HG03139 (cell line): ENCODE data around the gene SRBD1.
"Not testable (repeated sequence)": the region's sequence is repeated elsewhere in the genome, so short reads cannot be mapped to it uniquely, and the experiment has no call there.

Experiments
- ATAC-seq: cut with Tn5 transposase; IDR thresholded peaks from one replicate; pipeline ENCODE4 v1.9.1; 2021; ENCODE audit not compliant: unreplicated experiment

Gene SRBD1

GRCh38 chr2:45433363-45433762 lies 177.7 kb downstream of the SRBD1 start:
- no peak for ATAC-seq

DNA sequence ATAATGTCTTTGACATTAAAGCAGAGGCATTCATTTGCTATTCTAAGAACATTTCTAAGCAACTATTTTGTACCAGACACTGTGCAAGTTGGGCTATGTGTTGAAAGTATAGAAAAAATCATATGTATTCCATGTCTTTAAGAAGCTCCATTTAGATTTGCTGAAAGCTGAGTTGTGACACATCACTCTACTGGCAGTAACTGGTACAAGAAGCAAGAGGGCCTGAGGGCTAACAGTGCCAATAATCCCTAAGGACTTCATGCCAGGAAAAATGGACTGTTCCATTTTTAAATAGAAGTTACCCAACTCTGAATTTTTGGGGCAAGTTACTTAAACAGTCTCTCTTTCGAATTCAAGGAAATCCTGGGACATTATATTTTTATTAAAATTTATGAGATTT lies 178.7 kb downstream of the SRBD1 start:
- no peak for ATAC-seq

DNA sequence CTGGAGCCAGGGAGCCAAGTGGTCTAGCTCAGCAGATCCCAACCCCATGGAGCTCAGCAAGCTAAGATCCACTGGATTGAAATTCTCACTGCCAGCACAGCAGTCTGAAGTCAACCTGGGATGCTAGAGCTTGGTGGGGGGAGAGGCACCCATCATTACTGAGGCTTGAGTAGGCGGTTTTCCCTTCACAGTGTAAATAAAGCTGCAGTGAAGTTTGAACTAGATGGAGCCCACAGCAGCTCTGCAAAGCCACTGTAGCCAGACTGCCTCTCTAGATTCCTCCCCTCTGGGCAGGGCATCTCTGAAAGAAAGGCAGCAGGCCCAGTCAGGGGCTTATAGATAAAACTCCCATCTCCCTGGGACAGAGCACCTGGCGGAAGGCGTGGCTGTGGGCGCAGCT lies 185.0 kb downstream of the SRBD1 start:
- ATAC-seq: not testable (repeated sequence)

DNA sequence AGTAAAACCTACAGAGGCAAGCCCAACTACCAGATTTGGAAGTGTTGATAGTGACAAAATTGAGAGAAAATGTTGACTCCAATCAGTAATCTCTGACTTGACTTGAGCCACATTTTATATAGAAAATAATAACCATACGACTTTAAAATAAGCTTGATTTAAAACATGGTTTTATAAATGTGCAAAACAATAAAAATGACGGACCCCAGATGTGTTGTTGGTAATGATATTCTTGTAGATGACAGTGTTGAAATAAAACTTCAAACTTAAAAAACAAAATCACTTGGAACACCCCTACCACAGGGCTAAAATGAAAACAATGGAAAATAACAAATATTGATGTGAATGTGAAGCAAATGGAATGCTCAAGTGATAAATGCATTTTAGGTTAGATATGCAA lies 188.1 kb downstream of the SRBD1 start:
- no peak for ATAC-seq

DNA sequence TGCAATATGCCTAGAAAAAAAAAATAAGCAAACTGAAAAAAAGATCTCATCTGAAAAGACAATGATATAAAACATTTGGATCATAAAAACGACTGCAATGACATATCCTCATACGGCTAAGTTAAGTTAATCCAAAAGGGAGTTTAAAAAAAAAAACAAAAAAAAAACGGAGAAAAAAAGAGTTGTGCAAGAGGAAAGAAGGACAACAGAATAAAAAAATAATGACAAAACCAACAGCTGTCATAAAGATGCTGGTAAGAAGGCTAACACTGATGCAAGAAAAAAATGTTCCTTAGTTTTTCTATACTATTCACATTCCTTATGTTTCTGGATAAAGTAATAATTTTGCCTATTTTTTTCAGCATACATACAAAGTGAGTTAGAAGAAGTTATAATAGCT lies 192.5 kb downstream of the SRBD1 start:
- no peak for ATAC-seq

DNA sequence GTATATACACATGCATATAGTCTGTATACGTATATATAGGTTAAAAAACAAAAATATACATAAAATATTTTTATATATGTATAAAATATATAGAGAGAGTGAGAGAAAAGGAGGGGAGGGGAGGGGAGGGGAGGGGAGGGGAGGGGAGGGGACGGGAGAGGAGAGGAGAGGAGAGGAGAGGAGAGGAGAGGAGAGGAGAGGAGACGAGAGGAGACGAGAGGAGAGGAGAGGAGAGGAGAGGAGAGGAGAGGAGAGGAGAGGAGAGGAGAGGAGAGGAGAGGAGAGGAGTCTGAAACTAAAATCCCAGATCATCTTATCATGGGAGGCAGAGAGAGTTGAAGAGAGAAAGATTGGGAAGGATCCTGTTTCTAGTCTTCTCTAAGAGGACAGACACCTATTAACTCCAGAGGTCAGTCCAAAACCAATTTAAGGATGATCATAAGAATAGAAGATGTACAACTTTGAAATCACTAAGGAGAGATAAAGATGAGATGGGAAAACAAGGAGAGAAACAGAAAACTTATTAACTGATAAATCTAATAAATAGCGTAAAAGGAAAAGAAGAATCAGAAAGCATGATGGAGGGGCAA lies 195.4 kb downstream of the SRBD1 start:
- ATAC-seq: no peak

- no peak for ATAC-seq
These were observed 198.2 kb downstream of the SRBD1 start for GRCh38 chr2:45412754-45413379.

GRCh38 chr2:45409677-45410076 lies 201.4 kb downstream of the SRBD1 start:
- ATAC-seq: no peak

DNA sequence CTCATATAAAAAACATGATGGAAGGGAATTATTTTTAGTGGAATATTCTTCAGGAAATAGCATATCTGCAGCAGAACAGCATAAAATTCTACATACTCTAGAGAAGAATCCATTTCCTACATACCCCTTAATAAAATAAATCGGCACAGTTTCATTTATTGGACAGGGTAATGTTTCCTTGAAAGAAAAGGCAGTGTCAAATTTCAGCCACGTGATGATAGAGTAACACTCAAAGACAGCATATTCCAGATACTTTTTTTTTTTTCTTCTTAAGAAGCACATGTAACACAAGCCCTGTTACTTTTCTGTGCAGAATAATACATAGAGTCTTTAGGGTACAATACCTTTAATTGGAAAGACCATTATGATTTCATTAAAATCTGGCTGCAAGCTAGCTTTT lies 204.4 kb downstream of the SRBD1 start:
- ATAC-seq: no peak

DNA sequence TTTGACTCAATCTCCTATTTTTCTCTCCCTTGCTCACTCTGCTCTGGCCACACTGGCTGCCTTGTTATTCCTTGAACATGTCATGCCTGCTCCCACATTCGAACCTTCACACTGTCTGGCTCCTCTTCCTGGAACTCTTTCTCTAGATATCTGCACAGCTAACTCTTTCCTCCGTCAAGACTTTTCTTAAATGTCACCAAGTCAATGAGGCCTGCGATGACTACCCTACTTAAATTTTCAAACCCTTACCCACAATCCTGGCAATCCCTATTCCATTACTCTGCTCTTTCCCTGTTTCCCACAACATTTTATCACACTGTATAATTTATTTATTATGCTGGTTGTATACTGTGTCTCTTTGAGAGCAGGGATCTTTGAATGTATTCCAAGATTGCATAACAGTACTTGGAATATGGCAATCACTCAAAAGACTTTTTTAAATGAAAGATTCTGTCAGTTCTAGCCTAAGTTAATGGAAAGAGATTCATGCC lies 206.2 kb downstream of the SRBD1 start:
- no peak for ATAC-seq

DNA sequence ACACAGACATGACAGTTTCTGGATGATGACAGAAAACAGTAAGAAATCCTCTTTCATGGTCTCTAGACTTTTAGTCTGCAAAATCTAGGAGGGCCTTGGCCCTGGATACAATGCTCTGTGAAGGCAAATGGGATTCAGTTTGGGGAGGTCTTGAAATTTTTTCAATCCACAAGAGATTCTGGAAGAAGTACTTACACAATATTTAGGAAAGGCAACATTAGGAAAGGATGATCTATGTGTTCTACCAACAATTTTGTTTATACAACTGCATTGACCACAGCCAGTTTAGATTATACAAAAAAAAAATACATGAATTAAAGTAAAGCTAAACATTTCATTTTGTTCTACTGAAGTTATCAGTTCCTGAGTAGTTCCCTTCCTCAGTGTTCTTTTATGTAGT lies 208.0 kb downstream of the SRBD1 start:
- ATAC-seq: no peak

GRCh38 chr2:45401431-45401922 lies 209.6 kb downstream of the SRBD1 start:
- ATAC-seq: no peak

DNA sequence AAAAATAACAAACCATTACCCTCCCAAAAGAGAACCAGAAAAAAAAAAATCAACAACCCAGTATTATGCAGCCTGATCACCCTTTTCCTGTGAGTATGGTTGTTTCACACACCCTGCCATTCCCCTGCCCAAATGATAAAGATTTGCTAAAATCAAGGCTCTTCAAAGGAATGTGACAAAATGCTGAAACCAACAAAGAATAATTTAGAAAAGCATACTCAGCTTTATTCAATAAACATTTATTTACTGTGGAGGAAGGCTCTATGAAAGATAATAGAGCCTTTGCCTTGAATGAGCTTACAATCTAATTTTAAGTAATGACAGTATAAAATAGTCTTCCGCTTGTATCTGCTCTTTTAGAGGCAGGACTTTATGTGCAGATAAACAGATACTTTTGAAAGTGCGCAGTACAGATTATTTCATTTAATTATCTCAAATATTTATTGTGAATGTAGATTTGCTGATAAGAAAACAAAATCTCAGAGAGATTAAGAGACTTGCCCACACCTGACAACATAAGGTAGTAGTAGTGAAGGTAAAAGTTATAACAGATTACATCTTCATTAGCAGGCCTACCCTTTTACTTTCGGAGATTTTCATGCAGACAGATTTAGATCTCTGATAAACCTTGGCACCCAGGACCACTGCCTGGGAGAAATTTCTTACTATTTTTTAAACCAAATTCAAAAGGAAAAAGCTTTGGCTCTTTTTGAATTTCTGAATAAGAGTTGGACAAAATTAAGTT lies 211.9 kb downstream of the SRBD1 start:
- no peak for ATAC-seq

DNA sequence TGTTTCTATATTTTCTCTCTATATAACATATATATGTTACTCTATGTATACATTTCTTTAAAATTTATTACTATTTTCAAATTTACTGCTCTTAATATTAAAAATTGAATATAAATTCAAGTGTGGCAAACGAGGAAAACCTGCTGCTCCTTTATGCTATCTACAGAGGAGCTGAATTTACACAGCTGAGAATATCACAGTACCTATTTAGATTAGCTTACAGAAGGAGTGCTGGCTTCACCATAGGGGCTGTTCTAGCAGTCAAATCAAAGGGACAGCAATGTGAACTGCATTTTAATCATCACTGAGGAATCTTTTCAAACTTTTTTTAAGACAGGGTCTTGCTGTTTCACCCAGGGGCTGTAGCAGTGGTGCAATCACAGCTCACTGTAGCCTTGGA lies 213.8 kb downstream of the SRBD1 start:
- no peak for ATAC-seq

DNA sequence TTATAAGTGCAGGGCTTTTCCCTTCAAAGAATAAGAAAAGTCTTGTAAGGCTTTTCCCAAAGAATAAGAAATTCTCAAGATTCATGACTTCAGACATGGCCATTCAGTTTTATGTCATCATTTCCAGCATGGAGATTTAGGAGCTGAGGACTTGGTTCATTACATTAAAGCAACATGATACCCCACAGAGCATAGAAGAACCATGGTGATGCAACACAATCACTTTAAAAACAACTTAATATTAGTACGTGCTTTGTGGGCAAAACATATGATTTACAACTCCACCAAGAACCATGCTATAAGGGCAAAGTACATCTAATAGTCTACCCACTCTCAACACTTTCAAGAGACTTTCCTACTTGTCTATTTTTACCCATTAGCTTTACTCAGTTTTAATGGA lies 214.4 kb downstream of the SRBD1 start:
- ATAC-seq: no peak

DNA sequence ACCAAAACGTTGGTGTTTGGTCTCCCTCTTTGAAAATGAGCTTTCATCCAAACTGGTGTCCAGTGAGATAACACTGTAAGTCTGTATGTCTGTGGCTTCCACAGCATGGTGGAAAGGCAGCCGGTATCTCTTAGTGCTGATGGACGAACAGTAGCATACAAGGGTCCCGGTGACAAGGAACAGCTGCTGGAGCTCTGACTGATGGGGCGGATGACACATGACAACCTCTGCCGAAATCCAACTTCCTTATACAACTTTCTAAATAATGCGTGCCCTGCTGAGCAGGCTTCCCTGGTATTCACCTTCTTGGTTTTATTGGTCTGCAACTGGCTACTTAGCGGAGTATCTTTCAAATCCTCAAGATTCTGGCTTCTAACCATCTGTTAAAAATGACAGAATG lies 216.2 kb downstream of the SRBD1 start:
- no peak for ATAC-seq

GRCh38 chr2:45394216-45394615 lies 216.9 kb downstream of the SRBD1 start:
- no peak for ATAC-seq

DNA sequence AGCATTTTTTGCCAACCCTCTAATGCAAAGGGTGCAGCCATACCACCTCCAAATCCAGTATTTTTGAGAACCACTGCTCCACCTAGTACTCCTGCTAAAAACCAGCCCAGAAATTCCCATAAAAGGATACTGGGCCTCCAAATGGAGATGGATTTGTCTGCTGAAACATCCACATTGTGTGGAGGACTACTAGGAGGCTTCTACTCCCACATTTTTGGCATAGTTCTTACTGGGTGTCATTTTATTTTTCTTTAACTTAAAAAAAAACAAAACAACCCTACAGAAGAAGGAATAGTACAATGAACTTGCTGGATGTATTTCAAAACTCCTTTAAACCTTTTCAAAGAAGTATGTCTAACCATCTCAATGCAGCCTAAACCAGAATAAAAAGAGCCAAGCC lies 219.2 kb downstream of the SRBD1 start:
- no peak for ATAC-seq

DNA sequence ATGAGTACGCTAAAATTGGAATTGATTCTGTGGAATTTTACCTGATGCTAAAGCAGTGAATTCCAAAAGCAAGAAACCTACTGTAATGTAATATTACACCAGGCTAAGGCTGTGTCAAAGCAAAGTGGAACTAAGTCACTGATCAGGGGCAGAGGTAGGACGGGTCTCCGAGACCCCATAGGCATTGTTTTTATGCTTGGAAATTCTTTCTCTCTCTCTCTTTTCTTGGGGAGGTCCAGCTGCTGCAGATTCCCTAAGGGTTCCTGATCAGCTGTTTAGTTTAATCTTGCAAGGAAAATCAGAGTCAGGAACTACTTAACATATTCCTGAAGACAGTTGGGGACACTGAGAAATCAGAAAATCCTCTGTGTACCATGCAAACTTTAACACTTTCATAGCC lies 220.2 kb downstream of the SRBD1 start:
- no peak for ATAC-seq

- no peak for ATAC-seq
These were observed 220.6 kb downstream of the SRBD1 start for GRCh38 chr2:45390441-45390840.

DNA sequence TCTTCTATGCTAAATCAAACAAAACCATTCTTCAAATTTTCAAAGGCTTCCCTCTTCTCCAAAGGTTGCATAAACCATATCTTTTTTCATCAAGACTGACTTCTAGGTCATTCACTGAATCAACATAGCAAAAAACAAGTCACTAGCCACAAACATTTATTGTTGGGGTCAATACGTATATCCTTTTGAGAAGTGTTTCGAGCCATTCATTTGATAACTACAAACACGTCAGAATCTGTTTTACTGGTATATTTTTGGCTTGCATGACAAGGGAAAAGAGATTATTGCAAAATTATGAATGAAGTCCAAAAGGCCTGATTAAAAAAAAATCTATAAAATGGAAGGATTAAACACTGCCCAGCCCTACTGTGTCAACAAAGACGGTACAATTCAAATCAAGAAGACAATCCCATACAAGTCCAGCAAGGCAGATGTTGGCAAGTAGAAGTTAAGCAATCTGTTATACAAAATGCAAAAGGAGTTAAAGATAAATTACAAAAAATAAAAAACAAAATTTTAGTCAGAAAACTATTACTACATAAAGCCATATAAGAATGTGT lies 222.4 kb downstream of the SRBD1 start:
- no peak for ATAC-seq

- no peak for ATAC-seq
These were observed 228.3 kb downstream of the SRBD1 start for GRCh38 chr2:45382744-45383143.
